NCI-H187 treated with DMSO at 0.1 percent for 48 hours (cell line): ENCODE data around the gene C12orf76.

Experiments
- DNase-seq: peaks from one replicate; lab custom pipeline; 2025; lab: John Stamatoyannopoulos, UW

C12orf76 gene

DNA sequence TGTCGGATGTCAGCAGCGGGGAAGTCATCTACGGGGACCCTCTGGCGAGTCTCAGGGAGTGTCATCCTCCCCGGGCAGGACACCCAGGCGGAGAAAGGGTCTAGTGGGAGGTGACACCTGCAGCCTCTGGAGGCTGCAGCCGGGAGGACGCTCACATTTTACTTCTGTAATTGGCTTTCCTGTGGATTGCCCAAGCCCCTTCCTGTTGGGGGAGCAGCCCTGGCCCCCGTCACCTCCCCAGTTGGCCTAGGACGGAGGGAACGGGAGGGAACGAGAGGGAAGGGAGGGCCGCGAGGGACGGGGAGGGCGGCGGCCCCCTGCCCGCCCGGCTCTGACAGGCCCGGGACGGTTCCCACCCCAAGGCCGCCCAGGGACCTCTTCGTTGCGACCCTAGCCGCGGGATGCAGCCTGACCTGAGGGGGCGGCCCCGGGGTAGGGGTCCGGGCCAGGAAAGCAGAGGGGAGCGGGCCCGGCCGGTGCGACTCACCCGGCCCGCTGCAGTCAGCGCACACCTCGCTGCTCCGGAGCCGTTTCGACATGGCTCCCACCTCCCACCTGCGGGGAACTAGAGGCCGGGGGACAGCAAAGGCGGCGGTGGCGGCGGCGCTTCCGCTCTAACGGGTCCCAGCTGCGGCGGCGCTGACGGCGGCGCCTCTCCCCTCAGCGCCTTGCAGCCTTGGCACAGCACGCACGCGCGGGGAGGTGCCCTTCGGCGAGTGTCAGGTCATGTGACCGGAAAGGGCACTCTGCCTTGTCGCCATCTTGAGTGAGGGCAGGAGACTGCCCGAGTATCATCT lies 52.4 kb downstream of the C12orf76 start, which contains the start of gene GIT2:
GIT2 (minus strand) TSS at position 683 of the 797 bp plus-strand sequence; CDS start at position 539, 144 bp downstream.
- DNase-seq = peak; percentile 43

DNA sequence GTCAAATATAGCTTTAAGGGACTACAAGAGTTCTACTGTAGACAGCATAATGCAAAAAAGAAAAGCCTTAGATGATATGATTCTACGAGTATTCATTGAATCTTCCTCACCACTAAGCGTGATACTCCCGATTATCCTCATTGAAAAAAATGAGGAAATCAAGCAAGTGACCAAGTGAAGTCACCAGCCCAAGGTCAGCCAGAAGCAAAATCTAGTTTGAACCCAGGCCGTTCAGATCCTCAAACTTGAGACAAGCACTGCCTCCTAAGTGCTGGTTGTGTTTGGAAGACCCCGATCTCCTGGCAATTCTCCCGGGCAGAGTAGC lies 53.0 kb downstream of the C12orf76 start:
- DNase-seq = no peak

- DNase-seq = no peak
Observed at GRCh38 chr12:109994401-109995175, 53.7 kb downstream of the C12orf76 start.

DNA sequence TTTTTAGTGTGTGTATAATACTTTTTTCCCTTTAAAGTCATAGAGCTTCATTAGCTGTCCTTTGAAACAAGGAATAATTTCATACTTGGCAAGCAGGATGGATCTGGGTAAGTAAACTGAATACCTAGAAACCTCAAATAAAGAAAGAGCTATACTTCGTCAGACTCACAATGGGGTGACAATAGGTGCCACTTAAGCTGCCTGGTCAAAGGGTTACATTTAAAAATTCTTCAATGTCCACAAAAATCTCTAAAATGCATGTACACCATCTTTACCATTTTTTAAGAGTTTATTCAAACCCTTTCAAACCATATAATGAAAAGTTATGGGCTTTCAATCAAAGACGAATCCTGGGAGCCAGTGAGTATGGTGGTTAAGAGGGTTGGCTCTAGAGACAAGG lies 55.2 kb downstream of the C12orf76 start:
- DNase-seq = no peak

DNA sequence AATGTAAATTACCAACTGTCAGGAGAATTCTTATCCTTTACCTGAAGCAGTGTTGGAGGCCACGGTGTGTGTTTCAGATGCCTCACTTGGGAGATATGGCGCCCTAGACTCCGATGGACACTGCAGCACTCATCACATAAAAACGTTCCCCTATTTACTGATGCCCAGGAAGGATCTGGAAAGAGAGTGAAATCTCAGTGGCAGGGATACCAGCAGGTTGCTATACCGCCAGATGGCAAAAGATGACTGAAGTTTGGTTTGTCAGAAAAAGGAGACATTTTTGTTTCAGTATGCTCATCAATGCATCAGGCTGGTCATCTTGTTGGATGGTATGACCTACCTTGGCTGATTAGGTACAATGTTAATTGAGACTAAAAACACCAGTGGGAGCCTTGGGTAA lies 56.7 kb downstream of the C12orf76 start:
- DNase-seq = no peak
